ENCODE results near the gene PRRT3. TPM values are rescaled to one million over a fixed set of nuclear protein-coding genes. Genes with fewer than 3 reads are reported as not detected.

Gene PRRT3
- total and polyA plus RNA-seq, 2 of the 13 experiments (the other 11 are each of a cell fraction or from before 2014, with no cell fraction given): 0.22 to 0.44 TPM

DNA sequence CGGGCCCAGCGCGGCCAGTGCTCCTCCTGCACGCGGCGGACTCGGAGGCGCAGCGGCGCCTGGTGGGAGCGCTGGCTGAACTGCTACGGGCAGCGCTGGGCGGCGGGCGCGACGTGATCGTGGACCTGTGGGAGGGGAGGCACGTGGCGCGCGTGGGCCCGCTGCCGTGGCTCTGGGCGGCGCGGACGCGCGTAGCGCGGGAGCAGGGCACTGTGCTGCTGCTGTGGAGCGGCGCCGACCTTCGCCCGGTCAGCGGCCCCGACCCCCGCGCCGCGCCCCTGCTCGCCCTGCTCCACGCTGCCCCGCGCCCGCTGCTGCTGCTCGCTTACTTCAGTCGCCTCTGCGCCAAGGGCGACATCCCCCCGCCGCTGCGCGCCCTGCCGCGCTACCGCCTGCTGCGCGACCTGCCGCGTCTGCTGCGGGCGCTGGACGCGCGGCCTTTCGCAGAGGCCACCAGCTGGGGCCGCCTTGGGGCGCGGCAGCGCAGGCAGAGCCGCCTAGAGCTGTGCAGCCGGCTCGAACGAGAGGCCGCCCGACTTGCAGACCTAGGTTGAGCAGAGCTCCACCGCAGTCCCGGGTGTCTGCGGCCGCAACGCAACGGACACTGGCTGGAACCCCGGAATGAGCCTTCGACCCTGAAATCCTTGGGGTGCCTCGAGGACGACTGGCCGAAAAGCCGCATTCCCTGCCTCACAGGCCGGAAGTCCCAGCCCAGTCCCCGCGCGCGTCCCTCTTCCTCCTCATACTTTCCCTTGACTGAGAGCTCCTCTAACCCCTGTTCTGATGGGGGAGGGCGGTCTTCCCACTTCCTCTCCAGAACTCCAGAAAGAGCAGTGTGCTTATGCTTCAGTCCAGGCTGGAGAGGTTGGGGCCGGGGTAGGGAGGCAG is 36.7 kb downstream of the PRRT3 start (continued):
- TF ChIP-seq IRX3 (CRISPR knock-in tag; IDR thresholded peaks at IDR 0.05; ENCODE audit: borderline replicate concordance, low read depth) (0 out of 2 replicates have a peak, but pooled peaks have one; percentile 77), RFX3 (CRISPR knock-in tag; IDR thresholded peaks at IDR 0.05) (no peak), KLF9 (CRISPR knock-in tag; IDR thresholded peaks at IDR 0.05; ENCODE audit: low read depth) (0 out of 2 replicates have a peak, but pooled peaks have one; percentile 32), ZNF546 (CRISPR knock-in tag; conservative IDR thresholded peaks at IDR 0.05) (peak; percentile 62; the same call in 1 of the 2 replicates), CBX2 (IDR thresholded peaks at IDR 0.05; ENCODE audit: low read depth, low read length) (no peak), CBX2 (CRISPR knock-in tag; IDR thresholded peaks at IDR 0.05; ENCODE audit: low read depth) (no peak), ZNF766 (CRISPR knock-in tag; IDR thresholded peaks at IDR 0.05; ENCODE audit: borderline replicate concordance) (peak; percentile 84; the same call in 1 of the 2 replicates), ZNF557 (CRISPR knock-in tag; IDR thresholded peaks at IDR 0.05) (0 out of 2 replicates have a peak, but pooled peaks have one; percentile 87), DMAP1 (CRISPR knock-in tag; IDR thresholded peaks at IDR 0.05) (peak; percentile 29; the same call in 1 of the 2 replicates), GZF1 (CRISPR knock-in tag; IDR thresholded peaks at IDR 0.05) (no peak), RAD51 (IDR thresholded peaks at IDR 0.05; ENCODE audit: borderline replicate concordance) (no peak), ZFP82 (CRISPR knock-in tag; IDR thresholded peaks at IDR 0.05; ENCODE audit: borderline replicate concordance) (peak; percentile 93; the same call in 1 of the 2 replicates), ZNF335 (CRISPR knock-in tag; IDR thresholded peaks at IDR 0.05) (0 out of 2 replicates have a peak, but pooled peaks have one; percentile 36), KLF16 (CRISPR knock-in tag; IDR thresholded peaks at IDR 0.05) (peak in 1 of 2 experiments; percentile 64; a peak in 1 of 4 replicates), ATF5 (CRISPR knock-in tag; IDR thresholded peaks at IDR 0.05; ENCODE audit: low read depth) (no peak), RXRA (CRISPR knock-in tag; IDR thresholded peaks at IDR 0.05) (peak; percentile 67), E2F1 (CRISPR knock-in tag; IDR thresholded peaks at IDR 0.05) (peak; percentile 85), ZNF232 (CRISPR knock-in tag; IDR thresholded peaks at IDR 0.05; ENCODE audit: borderline replicate concordance) (peak; percentile 77; the same call in 1 of the 2 replicates), RARA (CRISPR knock-in tag; IDR thresholded peaks at IDR 0.05) (peak; percentile 21; the same call in 1 of the 2 replicates)
- TF ChIP-seq, protein P1, sequence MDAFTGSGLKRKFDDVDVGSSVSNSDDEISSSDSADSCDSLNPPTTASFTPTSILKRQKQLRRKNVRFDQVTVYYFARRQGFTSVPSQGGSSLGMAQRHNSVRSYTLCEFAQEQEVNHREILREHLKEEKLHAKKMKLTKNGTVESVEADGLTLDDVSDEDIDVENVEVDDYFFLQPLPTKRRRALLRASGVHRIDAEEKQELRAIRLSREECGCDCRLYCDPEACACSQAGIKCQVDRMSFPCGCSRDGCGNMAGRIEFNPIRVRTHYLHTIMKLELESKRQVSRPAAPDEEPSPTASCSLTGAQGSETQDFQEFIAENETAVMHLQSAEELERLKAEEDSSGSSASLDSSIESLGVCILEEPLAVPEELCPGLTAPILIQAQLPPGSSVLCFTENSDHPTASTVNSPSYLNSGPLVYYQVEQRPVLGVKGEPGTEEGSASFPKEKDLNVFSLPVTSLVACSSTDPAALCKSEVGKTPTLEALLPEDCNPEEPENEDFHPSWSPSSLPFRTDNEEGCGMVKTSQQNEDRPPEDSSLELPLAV (CRISPR knock-in tag; conservative IDR thresholded peaks at IDR 0.05; ENCODE audit: low read depth): peak; percentile 57; the same call in 1 of the 2 replicates
- TF ChIP-seq, protein P2, sequence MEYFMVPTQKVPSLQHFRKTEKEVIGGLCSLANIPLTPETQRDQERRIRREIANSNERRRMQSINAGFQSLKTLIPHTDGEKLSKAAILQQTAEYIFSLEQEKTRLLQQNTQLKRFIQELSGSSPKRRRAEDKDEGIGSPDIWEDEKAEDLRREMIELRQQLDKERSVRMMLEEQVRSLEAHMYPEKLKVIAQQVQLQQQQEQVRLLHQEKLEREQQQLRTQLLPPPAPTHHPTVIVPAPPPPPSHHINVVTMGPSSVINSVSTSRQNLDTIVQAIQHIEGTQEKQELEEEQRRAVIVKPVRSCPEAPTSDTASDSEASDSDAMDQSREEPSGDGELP (IDR thresholded peaks at IDR 0.05; ENCODE audit: borderline replicate concordance, low read depth): peak; percentile 52; the same call in 1 of the 2 replicates
- TF ChIP-seq, protein P3, sequence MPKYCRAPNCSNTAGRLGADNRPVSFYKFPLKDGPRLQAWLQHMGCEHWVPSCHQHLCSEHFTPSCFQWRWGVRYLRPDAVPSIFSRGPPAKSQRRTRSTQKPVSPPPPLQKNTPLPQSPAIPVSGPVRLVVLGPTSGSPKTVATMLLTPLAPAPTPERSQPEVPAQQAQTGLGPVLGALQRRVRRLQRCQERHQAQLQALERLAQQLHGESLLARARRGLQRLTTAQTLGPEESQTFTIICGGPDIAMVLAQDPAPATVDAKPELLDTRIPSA (CRISPR knock-in tag; IDR thresholded peaks at IDR 0.05; ENCODE audit: borderline replicate concordance): no peak

Data from HepG2 (cell line).